ENCODE results near the gene SP100. TPM values are rescaled to one million over a fixed set of nuclear protein-coding genes. Genes with fewer than 3 reads are reported as not detected.

The SP100 gene
- total and polyA plus RNA-seq, 2 of the 13 experiments (the other 11 are each of a cell fraction or from before 2014, with no cell fraction given): 12.6 to 16.5 TPM

- TF ChIP-seq ZKSCAN8 (CRISPR knock-in tag; IDR thresholded peaks at IDR 0.05; ENCODE audit: borderline replicate concordance): no peak
- peak; percentile 61; the same call in 1 of the 2 replicates for TF ChIP-seq HOXA5 (CRISPR knock-in tag; IDR thresholded peaks at IDR 0.05)
- no peak for TF ChIP-seq SAFB2 (CRISPR knock-in tag; IDR thresholded peaks at IDR 0.05; ENCODE audit: borderline replicate concordance, low read depth)
- peak; percentile 36; the same call in 1 of the 2 replicates for TF ChIP-seq CAMTA2 (CRISPR knock-in tag; IDR thresholded peaks at IDR 0.05; ENCODE audit: borderline replicate concordance)
- TF ChIP-seq XRCC5 (optimal IDR thresholded peaks at IDR 0.05; ENCODE audit: low read length): no peak
- TF ChIP-seq ZNF615 (CRISPR knock-in tag; IDR thresholded peaks at IDR 0.05; ENCODE audit: borderline replicate concordance): 0 out of 2 replicates have a peak, but pooled peaks have one; percentile 19
- TF ChIP-seq HMGA1 (CRISPR knock-in tag; conservative IDR thresholded peaks at IDR 0.05): no peak
- TF ChIP-seq ZFP41 (CRISPR knock-in tag; IDR thresholded peaks at IDR 0.05; ENCODE audit: borderline replicate concordance): 0 out of 2 replicates have a peak, but pooled peaks have one; percentile 67
- TF ChIP-seq ZNF441 (CRISPR knock-in tag; IDR thresholded peaks at IDR 0.05; ENCODE audit: borderline replicate concordance): peak; percentile 66; the same call in 1 of the 2 replicates
- no peak for TF ChIP-seq ZNF335 (CRISPR knock-in tag; IDR thresholded peaks at IDR 0.05)
- no peak for TF ChIP-seq KLF11 (CRISPR knock-in tag; IDR thresholded peaks at IDR 0.05)
- TF ChIP-seq ZNF30 (CRISPR knock-in tag; IDR thresholded peaks at IDR 0.05): no peak
- TF ChIP-seq RNF219 (CRISPR knock-in tag; IDR thresholded peaks at IDR 0.05): no peak
- peak; percentile 77 for TF ChIP-seq MAX (IDR thresholded peaks at IDR 0.05)
- TF ChIP-seq SIN3A (IDR thresholded peaks at IDR 0.05; ENCODE audit: borderline replicate concordance, low read depth, low read length): no peak
- TF ChIP-seq GMEB1 (CRISPR knock-in tag; IDR thresholded peaks at IDR 0.05; ENCODE audit: borderline replicate concordance): no peak
- TF ChIP-seq, protein P1, sequence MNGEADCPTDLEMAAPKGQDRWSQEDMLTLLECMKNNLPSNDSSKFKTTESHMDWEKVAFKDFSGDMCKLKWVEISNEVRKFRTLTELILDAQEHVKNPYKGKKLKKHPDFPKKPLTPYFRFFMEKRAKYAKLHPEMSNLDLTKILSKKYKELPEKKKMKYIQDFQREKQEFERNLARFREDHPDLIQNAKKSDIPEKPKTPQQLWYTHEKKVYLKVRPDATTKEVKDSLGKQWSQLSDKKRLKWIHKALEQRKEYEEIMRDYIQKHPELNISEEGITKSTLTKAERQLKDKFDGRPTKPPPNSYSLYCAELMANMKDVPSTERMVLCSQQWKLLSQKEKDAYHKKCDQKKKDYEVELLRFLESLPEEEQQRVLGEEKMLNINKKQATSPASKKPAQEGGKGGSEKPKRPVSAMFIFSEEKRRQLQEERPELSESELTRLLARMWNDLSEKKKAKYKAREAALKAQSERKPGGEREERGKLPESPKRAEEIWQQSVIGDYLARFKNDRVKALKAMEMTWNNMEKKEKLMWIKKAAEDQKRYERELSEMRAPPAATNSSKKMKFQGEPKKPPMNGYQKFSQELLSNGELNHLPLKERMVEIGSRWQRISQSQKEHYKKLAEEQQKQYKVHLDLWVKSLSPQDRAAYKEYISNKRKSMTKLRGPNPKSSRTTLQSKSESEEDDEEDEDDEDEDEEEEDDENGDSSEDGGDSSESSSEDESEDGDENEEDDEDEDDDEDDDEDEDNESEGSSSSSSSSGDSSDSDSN (CRISPR knock-in tag; IDR thresholded peaks at IDR 0.05): peak; percentile 91
- TF ChIP-seq RFX5 (IDR thresholded peaks at IDR 0.05; ENCODE audit: low read depth, low read length): no peak; the same call in 1 of the 2 replicates
- TF ChIP-seq TCF7 (IDR thresholded peaks at IDR 0.05; ENCODE audit: low read depth): no peak
- TF ChIP-seq ZNF589 (CRISPR knock-in tag; conservative IDR thresholded peaks at IDR 0.05): no peak
- TF ChIP-seq, protein P2, sequence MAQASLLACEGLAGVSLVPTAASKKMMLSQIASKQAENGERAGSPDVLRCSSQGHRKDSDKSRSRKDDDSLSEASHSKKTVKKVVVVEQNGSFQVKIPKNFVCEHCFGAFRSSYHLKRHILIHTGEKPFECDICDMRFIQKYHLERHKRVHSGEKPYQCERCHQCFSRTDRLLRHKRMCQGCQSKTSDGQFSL (CRISPR knock-in tag; IDR thresholded peaks at IDR 0.05): no peak; the same call in 1 of the 2 replicates
- TF ChIP-seq FOXC1 (CRISPR knock-in tag; IDR thresholded peaks at IDR 0.05; ENCODE audit: borderline replicate concordance): no peak; the same call in 1 of the 2 replicates
- TF ChIP-seq ZNF317 (CRISPR knock-in tag; IDR thresholded peaks at IDR 0.05): no peak
These were observed 4.2 kb upstream of the SP100 start (continued) for GRCh38 chr2:230411570-230412370.

All from HepG2 (cell line).